Measurements from ENCODE around the gene SULT1C3.

SULT1C3 gene

DNA sequence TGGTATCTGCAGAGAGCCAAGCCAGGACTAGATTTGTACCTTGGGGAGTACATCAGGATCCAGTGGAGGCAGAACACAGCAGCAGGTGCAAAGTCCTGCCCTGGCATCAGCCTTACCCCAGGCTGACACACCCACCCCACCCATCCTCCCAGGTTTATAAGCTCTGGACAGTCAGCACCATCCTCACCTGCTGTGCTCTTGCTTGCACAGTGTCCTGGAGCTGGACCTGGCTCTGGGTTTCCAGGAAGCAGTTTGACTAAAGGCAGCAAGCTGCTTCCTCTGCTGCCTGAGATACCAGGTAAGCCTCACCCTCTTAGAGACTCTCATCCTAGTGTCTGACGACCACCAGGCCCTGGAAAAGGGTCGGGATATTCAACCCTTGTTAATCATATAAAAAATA is at the start of gene SULT1C3:
SULT1C3 (plus strand) TSS at position 183 of the 400 bp plus-strand sequence. CDS start 7,227 bp downstream, outside the sequence.
- Mint-ChIP-seq H3K36me3 (peaks cover 2% of the 10 kb centered on the region), H3K4me1 (ENCODE audit: low read depth) (no peaks in the 10 kb centered on the region), H3K4me3 (no peak within 1 kb of the TSS), H3K27me3 (peaks cover 5% of the 10 kb centered on the region), H3K27ac (no peak within 1 kb of the TSS), H3K9me3 (ENCODE audit: low read depth) (peaks cover 10% of the 10 kb centered on the region)

DNA sequence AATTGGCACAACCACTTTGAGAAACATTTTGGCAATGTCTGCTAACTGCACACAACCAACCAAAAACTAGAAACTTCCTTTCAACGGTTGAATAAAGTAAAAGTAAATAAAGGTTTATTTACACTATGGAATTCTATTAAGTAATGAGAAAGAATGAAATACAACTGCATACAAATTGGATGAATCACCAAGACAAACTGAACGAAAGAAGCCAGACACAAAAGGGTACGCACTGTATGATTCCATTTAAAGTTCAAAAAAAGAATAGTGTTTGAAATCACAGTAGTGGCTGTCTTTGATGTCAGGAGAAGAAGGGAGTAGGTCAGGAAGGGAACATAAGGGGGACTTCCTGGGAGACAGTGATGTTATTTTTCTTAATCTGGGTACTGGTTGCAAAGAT is 46.5 kb upstream of the SULT1C3 start:
- Mint-ChIP-seq H3K27ac (no peak overlapping the region), H3K36me3 (no peaks in the 10 kb centered on the region), H3K4me3 (no peak overlapping the region), H3K4me1 (ENCODE audit: low read depth) (no peaks in the 10 kb centered on the region), H3K9me3 (ENCODE audit: low read depth) (no peaks in the 10 kb centered on the region), H3K27me3 (peaks cover 5% of the 10 kb centered on the region)

DNA sequence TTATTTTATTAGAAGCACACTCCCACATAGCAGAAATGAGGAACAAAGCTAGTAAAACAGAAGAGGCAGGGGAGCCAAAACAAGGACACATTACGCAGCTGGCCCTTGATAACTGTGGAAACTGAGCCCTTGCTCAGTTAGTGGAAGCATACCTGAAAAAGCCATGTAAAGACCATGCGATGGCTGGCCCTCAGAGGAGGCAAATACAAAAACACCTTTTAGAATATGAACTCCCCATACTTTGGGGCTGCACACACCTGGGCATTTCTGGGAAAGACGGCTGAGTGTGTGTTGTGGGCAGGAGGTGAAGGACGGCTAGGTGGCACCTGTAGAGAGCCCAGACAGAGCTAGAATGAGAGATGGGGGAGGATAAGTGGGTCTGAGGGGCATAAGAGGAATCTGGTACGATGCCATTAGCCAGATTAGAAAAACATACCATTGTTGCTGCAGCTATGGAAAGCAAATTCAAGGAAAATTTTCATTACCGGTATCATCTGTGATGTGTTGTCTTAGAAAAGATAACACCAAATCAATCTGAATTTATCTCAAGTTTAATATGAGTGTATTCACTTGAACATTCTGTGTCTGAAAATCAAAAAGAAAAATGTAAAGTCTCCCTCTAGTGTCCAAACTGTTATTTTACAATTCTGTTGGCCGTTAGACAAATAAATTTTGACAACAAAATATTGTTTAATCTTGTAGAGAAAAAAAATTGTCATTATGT is 45.2 kb upstream of the SULT1C3 start:
- H3K9me3 Mint-ChIP-seq (ENCODE audit: low read depth): no peaks in the 10 kb centered on the region
- H3K4me3 Mint-ChIP-seq: no peak overlapping the region
- H3K36me3 Mint-ChIP-seq: no peaks in the 10 kb centered on the region
- H3K27ac Mint-ChIP-seq: no peak overlapping the region
- peaks cover 5% of the 10 kb centered on the region for H3K27me3 Mint-ChIP-seq
- H3K4me1 Mint-ChIP-seq (ENCODE audit: low read depth): no peaks in the 10 kb centered on the region

- no peaks in the 10 kb centered on the region for H3K4me1 Mint-ChIP-seq (ENCODE audit: low read depth)
Measured at GRCh38 chr2:108195133-108195439, 44.7 kb upstream of the SULT1C3 start.

GRCh38 chr2:108199726-108200125 is 40.0 kb upstream of the SULT1C3 start:
- H3K27me3 Mint-ChIP-seq: no peaks in the 10 kb centered on the region
- no peaks in the 10 kb centered on the region for H3K36me3 Mint-ChIP-seq
- H3K4me3 Mint-ChIP-seq: no peak overlapping the region
- no peaks in the 10 kb centered on the region for H3K4me1 Mint-ChIP-seq (ENCODE audit: low read depth)
- peaks cover 11% of the 10 kb centered on the region for H3K9me3 Mint-ChIP-seq (ENCODE audit: low read depth)
- H3K27ac Mint-ChIP-seq: no peak overlapping the region

More at GRCh38 chr2:108195133-108195439, 44.7 kb upstream of the SULT1C3 start:
- no peak overlapping the region for H3K4me3 Mint-ChIP-seq
- no peak overlapping the region for H3K27ac Mint-ChIP-seq
- H3K36me3 Mint-ChIP-seq: no peaks in the 10 kb centered on the region
- H3K9me3 Mint-ChIP-seq (ENCODE audit: low read depth): no peaks in the 10 kb centered on the region
- peaks cover 5% of the 10 kb centered on the region for H3K27me3 Mint-ChIP-seq

DNA sequence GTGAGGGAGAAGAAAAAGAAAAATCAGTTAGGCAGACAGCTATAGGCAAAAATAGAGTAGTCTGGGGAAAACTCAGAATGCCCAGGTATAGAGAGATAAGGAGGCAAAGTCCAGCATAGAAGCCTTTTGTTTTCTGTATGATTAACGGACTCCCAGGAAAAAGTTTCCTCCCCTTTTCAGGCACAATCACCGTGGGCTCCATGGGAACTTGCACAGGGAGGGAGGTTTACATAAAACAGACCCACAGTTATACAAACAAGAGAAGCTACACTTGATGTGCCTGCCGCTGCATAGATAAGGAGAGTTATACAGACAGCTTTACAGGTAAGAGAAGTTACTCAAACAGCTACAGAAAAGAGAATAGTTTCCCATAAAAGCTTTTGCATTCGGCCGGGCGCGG is 39.2 kb upstream of the SULT1C3 start:
- no peak overlapping the region for H3K4me3 Mint-ChIP-seq
- no peak overlapping the region for H3K27ac Mint-ChIP-seq
- H3K36me3 Mint-ChIP-seq: no peaks in the 10 kb centered on the region
- H3K27me3 Mint-ChIP-seq: no peaks in the 10 kb centered on the region
- H3K9me3 Mint-ChIP-seq (ENCODE audit: low read depth): peaks cover 11% of the 10 kb centered on the region
- H3K4me1 Mint-ChIP-seq (ENCODE audit: low read depth): no peaks in the 10 kb centered on the region

- H3K4me1 Mint-ChIP-seq (ENCODE audit: low read depth): no peaks in the 10 kb centered on the region
- peaks cover 12% of the 10 kb centered on the region for H3K27me3 Mint-ChIP-seq
- H3K36me3 Mint-ChIP-seq: no peaks in the 10 kb centered on the region
- H3K9me3 Mint-ChIP-seq (ENCODE audit: low read depth): peaks cover 13% of the 10 kb centered on the region
- H3K4me3 Mint-ChIP-seq: no peak overlapping the region
- H3K27ac Mint-ChIP-seq: no peak overlapping the region
Measured at GRCh38 chr2:108212671-108213070, 27.1 kb upstream of the SULT1C3 start.

DNA sequence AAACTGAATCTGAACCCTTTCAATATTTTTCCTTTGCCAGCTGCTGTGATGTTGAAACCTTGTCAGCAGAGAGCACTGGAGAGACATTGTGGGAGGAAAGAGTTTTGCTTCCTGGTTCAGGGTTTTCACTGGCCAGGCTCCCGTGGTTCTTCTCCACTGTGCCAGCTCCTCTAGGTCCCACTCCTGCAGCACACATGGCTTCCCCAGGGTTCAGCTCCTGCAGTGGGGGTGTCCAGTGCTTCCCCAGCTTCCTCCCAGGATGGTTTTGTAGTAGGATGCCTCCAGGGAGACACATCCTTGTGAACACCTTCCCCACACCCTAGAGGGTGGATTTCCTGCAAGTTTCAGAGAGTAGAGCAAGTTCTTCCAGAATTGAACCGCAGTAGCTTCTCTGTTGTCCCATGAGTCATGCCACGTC is 24.0 kb upstream of the SULT1C3 start:
- Mint-ChIP-seq H3K9me3 (ENCODE audit: low read depth) (no peaks in the 10 kb centered on the region), H3K4me1 (ENCODE audit: low read depth) (no peaks in the 10 kb centered on the region), H3K27ac (no peak overlapping the region), H3K4me3 (no peak overlapping the region), H3K27me3 (peaks cover 9% of the 10 kb centered on the region), H3K36me3 (no peaks in the 10 kb centered on the region)

DNA sequence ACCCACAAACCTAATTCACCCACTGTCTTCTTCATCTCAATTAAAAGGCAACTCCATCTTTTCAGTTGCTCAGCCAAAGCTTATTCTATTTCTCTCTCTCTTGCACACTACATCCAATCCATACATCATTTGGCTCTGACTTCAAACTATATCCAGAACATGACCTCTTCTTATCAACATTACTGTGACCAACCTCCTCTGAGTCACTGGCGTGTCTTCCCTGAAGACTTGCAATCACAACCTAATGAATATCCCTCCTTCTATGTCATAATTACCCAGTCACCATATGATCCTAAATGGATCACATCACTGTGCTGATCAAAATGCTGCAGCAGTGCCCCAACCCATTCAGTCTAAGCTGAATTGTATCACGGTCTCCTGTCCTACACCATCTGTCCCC is 22.6 kb upstream of the SULT1C3 start:
- no peaks in the 10 kb centered on the region for H3K9me3 Mint-ChIP-seq (ENCODE audit: low read depth)
- H3K27me3 Mint-ChIP-seq: peaks cover 9% of the 10 kb centered on the region
- H3K27ac Mint-ChIP-seq: no peak overlapping the region
- H3K36me3 Mint-ChIP-seq: no peaks in the 10 kb centered on the region
- H3K4me1 Mint-ChIP-seq (ENCODE audit: low read depth): no peaks in the 10 kb centered on the region
- no peak overlapping the region for H3K4me3 Mint-ChIP-seq

GRCh38 chr2:108219688-108220087 is 20.1 kb upstream of the SULT1C3 start:
- Mint-ChIP-seq H3K4me1 (ENCODE audit: low read depth) (no peaks in the 10 kb centered on the region), H3K27me3 (peaks cover 3% of the 10 kb centered on the region), H3K36me3 (peaks cover 7% of the 10 kb centered on the region), H3K4me3 (no peak overlapping the region), H3K9me3 (ENCODE audit: low read depth) (peaks cover 13% of the 10 kb centered on the region), H3K27ac (no peak overlapping the region)

DNA sequence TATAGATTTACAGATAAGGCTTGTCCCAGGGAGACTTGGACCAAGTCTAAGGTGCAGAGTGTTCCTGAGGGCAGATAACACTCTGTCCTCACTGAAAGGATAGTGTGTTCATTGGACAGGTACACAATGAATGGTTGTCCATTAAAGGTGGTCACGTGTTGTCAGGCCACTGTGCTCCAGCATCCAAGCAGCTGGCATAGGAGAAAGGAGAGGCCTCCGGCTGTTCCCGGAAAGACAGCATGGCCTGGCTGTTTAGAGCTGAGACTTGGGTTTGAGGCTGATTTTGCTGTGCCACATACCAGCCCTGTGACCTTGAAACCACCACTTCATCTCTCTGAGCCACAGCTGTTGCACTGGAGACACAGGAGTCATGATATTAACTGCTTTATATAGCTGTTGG is 19.6 kb upstream of the SULT1C3 start:
- no peaks in the 10 kb centered on the region for H3K4me1 Mint-ChIP-seq (ENCODE audit: low read depth)
- peaks cover 7% of the 10 kb centered on the region for H3K36me3 Mint-ChIP-seq
- peaks cover 13% of the 10 kb centered on the region for H3K9me3 Mint-ChIP-seq (ENCODE audit: low read depth)
- H3K4me3 Mint-ChIP-seq: no peak overlapping the region
- H3K27me3 Mint-ChIP-seq: no peaks in the 10 kb centered on the region
- no peak overlapping the region for H3K27ac Mint-ChIP-seq

DNA sequence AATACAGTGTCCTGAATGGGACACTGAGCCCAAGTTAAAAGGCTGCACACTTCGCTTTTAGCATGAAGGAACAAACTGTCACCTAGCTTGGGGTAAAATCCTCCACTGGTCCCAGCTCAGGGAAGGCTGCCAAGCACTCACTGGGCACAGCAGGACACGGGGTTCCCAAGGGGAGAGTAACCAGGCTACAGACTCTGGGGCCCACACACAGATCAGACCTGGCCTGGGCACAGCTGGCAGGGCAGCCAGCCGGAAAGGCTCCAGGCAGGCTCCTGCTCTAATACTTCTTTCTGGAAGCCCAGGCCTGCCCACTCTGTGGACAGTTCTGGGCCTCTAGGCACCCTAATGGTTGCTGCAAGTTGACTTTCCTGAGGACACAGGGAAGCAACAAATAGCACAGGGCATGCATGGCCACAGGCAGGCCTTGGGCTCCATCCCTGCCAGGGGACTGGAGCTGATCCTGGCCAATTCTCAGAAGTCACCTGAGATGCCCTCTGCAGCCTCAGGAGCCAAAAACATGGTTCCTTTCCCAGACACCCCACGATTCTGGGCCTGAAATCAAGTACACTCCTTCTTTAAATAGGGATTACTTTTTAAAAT is 18.7 kb upstream of the SULT1C3 start:
- Mint-ChIP-seq H3K4me3 (no peak overlapping the region), H3K4me1 (ENCODE audit: low read depth) (no peaks in the 10 kb centered on the region), H3K27me3 (no peaks in the 10 kb centered on the region), H3K9me3 (ENCODE audit: low read depth) (peaks cover 13% of the 10 kb centered on the region), H3K36me3 (peaks cover 7% of the 10 kb centered on the region), H3K27ac (no peak overlapping the region)

GRCh38 chr2:108222261-108222660 is 17.5 kb upstream of the SULT1C3 start:
- H3K9me3 Mint-ChIP-seq (ENCODE audit: low read depth): peaks cover 13% of the 10 kb centered on the region
- H3K27me3 Mint-ChIP-seq: peaks cover 5% of the 10 kb centered on the region
- H3K4me1 Mint-ChIP-seq (ENCODE audit: low read depth): no peaks in the 10 kb centered on the region
- H3K36me3 Mint-ChIP-seq: peaks cover 7% of the 10 kb centered on the region
- H3K4me3 Mint-ChIP-seq: no peak overlapping the region
- H3K27ac Mint-ChIP-seq: no peak overlapping the region

DNA sequence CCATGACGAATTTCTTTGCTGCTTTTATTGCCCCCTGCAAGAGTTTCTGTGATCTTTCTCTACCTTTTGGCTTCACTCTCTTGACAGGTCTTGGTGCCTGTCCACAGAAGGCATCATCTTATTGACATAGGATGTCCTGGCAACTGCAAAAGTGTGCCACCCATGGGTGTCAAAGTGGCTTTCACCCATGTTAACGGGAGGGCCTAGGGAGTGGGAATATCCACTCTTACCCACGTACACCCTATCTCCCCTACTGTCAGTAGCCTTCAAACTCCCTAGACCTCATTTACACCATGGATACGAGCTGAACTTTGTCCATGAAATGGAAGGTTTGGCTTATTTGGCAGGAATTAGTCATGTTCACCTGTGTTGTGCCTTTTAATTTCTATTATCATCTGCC is 16.2 kb upstream of the SULT1C3 start:
- Mint-ChIP-seq H3K9me3 (ENCODE audit: low read depth) (peaks cover 13% of the 10 kb centered on the region), H3K36me3 (peaks cover 7% of the 10 kb centered on the region), H3K4me3 (no peak overlapping the region), H3K4me1 (ENCODE audit: low read depth) (no peaks in the 10 kb centered on the region), H3K27me3 (peaks cover 7% of the 10 kb centered on the region), H3K27ac (no peak overlapping the region)

GRCh38 chr2:108224022-108224421 is 15.7 kb upstream of the SULT1C3 start:
- Mint-ChIP-seq H3K27ac (no peak overlapping the region), H3K4me3 (no peak overlapping the region), H3K9me3 (ENCODE audit: low read depth) (peaks cover 13% of the 10 kb centered on the region), H3K36me3 (peaks cover 7% of the 10 kb centered on the region), H3K4me1 (ENCODE audit: low read depth) (no peaks in the 10 kb centered on the region), H3K27me3 (peaks cover 7% of the 10 kb centered on the region)

- Mint-ChIP-seq H3K4me1 (ENCODE audit: low read depth) (no peaks in the 10 kb centered on the region), H3K27me3 (peaks cover 14% of the 10 kb centered on the region), H3K27ac (no peak overlapping the region), H3K4me3 (no peak overlapping the region), H3K9me3 (ENCODE audit: low read depth) (peaks cover 13% of the 10 kb centered on the region), H3K36me3 (peaks cover 7% of the 10 kb centered on the region)
Measured at GRCh38 chr2:108226564-108226963, 13.2 kb upstream of the SULT1C3 start.

Measured in activated naive CD8-positive, alpha-beta T cell (primary cell).